GM18861 (cell line): ENCODE measurements around the gene ZFYVE28.

Experiments
- ATAC-seq: cut with Tn5 transposase; IDR thresholded peaks from one replicate; pipeline ENCODE4 v1.9.1; 2021; ENCODE audit not compliant: unreplicated experiment

ZFYVE28 gene

DNA sequence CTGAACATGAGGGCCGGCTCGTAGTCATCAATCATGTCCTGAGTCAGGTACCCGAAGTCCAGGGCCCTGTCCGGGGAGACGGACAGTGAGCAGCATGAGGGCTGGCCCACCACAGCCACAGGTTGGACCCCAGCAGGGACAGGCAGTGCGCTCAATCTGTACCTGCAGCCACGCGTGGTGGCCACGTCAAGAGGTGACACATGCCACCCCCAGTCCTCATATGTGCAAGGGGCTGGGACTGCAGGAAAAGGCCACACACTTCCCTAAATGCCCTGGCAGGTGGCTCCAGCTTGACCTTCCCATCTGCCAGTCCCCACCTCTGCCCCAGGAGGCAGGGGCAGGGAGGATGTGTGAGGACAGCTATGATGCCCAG, 82.7 kb downstream of the ZFYVE28 start:
- no peak for ATAC-seq

DNA sequence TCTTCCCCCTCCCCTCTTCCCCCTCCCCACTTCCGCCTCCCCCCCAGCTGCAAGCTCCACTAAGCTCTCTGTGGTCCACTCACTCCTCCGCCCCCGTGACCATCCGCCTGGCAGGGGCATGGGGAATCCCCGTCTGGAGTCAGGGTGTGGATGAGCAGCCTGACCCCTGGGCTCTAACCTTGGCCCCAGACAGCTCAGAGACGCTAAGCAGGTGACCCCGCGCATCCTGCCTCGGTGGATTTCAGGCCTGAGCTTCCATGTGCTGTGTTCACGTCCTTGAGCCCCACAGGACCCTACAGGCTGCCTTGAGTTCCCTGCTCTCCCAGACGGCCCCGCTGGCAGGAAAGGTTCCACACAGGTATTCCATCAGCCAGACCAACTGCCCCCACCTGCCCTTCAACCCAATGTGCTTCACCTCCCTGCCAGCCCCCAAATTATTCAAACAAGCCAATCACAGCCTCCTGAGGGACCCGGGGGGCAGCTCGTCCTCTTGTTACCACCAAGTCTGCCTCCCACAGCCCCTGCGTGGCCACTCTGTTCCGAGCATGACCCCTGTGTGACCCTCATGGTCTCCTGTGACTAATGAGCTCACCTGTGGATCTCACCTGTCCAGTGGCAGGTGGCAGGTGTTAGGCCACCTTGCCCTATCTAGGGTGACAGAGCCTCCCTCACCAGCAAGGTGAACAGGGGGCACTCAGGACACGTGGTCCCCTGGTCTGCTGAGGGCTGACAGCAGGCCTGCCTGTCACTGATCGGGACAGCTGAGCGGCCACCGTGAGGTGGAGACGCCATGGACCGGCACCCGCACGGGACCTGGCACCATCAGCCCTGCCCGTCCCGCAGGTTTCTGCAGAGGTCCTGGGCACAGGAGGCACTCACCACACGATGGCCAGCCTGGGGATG, 83.4 kb downstream of the ZFYVE28 start:
- no peak for ATAC-seq

DNA sequence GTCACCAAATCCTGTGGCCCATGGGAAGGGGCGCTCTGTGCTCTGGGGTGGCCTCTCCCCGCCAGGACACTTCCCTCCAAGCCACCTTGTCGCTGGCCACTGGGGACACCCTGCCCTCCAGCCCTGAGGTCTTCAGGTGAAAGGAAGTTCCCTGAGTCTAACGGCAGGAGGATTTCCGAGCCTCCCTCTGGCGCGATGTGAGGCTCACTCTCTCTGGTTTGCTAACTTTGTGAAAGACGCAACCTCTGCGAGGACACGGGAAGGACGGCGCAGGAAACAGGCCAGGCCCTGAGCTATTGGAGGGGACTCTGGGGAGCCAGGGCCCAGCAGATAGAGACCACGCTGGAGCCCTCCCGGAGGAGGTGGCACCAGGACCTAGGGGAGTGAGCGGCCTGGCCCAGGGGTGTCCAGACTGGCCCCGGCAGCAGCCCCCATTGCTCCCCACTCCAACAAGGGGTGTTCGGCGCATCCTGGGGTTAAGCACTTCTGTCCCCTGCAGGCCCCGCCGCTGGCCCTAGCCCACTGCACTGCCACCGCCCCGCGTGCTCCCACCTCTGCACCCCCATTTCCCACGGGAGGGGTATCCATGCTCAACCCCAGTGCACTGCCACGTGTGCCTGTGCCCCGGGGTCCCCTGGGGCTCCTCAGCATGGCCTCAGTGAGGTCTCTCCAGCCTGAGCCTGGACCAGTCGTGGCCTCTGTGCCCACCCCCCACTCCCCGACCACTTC, 84.4 kb downstream of the ZFYVE28 start:
- ATAC-seq, result no peak

DNA sequence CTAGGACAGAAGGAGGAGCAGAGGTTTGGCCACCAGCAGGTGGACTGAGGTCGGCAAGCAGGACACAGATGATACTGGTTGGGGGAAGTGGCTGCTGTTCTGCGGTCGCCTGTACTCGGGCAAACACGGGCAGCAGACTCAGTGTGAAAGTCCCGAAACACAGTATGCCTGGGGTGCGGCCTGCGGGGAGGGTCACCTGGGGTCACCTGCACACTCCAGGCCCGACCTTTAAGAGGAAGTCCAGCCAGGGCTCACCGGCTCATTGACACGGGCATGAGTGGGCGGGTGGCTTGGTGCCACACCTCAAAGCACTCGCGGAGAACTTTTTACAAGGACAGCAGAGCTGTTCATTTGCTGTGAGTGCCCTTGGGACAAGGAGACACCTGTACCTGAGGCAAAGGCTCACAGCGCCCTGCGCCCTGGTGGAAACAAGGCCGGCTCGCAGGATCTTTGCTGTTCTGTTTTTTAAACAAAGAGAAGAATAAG, 85.0 kb downstream of the ZFYVE28 start:
- ATAC-seq, result no peak

DNA sequence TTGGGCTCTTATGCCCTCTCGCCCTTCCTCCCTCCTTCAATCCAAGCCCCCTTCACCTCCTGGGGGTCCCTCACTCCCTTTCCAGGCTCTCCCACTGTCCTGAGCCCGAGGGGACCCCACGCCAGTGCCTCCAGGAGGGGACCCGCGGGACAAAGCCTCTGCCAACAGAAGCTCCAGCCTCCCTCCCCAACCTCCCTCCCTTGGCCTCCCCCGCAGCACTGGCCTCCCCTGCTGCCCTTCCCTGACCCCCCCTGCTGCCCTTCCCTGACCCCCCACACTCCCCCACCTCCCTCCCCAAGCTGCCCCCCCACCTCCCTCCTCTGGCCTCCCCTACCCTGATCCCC, 85.5 kb downstream of the ZFYVE28 start:
- ATAC-seq, result no peak

DNA sequence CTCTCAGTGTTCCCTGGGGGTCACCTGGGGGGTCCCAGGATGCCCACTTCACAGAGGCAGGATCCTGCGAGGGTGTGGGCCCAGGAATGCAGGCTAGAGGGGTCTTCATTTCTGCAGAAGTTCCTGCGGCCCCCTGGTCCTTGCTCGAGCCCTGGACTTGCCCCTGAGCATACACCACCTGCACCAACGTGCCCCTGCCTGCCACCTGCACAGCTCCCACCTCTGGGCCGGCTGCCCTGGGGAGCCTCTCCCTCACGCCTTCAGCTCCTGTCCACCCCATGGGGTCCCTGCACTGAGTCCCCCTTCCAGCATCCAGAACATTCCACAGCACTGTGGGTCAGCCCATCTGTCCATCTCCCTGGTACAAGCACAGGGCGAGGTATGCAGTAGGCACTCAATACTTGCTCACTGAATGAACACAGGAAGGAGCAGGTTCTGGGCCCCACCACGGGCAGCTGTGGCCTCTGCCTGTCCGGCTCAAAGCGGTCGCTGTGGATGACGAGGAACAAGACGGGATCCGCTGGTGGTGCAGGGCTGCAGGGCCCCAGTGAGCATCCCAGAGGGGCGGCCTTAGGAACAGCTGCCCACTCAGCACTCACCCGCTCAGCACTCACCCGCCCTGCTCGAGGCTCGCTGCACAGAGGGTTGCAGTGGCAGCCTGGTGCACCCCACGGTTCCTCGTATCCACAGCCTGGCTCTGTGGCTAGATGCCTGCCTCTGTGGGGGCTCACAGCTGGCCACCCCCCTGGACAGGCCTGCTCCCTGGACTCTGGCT, 86.1 kb downstream of the ZFYVE28 start:
- no peak for ATAC-seq

DNA sequence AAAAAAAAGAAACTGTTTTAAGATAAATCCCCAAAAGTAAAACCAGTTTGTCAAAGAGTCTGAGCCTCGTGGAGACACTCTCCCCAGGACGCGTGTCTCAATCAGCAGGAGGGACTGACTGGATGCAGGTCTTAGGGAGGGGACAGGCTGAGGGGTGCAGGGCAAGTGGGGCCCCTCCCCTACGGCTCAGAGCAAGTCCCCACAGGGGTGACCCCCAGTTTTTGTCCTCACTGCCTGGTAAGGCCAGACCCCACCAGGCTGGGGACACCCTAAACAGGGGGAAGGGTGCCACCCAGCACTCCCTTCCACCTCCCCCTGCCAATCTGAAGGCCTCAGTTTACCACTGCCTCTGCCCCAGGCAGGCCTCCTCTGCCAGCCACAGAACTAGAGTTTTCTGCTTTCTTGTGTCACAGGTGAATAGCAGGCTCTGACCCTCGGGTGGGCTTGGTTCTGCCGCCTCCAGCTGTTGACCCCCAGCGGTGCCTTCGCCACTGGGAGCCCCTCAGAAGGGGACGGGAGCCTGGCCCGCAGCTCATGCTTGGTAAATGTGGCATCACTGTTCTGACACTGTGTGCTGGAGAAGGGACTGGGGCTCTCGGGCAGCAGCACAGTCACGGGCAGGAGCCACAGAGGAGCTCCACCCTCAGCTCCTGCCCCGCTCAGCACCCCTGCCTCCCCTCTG, 86.8 kb downstream of the ZFYVE28 start:
- ATAC-seq, result no peak

DNA sequence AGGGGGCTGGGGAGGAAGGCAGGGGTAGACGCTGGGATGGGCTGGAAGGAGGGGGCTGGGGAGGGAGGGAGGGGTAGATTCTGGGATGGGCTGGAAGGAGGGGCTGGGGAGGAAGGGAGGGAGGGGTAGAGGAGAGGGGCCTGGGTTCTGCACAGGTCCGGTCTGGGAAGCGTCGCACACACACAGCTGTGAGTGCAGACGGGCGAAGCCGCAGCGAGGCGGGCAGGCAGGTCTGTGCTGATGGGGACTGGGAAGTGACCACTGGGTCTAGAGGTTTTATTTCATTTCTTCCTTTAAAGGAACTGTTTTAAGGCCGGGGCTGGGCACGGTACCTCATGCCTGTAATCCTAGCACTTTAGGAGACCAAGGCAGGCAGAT, 87.4 kb downstream of the ZFYVE28 start:
- ATAC-seq, result no peak

DNA sequence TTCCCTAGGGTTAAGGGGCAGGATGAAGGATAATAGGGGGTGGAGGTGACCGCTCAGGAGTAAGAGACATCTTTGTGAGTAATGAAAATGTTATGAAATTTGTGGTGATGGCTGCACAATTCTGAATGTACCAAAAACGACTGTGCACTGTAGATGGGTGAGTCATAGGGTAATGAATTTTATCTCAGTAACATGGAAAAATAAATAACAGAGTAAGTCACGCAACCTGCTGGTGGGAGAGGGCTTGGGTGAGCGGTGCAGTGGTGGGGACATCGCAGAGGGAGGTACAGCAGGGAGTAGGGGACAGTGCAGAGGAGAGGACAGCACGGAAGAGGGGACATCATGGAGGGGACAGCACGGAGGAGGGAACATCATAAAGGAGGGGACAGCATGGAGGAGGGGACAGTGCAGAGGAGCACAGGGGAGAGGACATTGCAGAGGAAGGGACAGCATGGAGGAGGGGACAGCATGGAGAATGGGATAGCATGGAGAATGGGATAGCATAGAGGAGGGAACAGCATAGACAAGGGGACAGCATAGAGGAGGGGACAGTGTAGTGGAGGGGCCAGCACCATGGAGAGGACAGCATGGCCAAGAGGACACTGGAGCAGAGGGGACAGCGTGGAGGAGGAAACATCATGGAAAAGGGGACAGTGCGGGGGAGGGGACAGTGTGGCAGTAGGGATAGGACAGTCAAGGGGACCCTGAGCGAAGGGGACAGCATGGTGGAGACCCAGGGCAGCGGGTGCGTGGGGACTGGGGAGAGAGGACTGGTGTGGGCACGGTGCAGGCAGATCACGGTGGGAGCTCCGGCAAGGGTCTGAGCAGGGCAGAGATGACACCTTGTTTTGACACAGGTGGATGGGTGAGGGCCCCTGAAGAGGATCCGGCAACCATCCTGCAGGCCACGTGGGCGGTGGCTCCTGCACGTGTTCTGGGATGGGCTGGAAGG, 88.1 kb downstream of the ZFYVE28 start:
- ATAC-seq, result no peak

DNA sequence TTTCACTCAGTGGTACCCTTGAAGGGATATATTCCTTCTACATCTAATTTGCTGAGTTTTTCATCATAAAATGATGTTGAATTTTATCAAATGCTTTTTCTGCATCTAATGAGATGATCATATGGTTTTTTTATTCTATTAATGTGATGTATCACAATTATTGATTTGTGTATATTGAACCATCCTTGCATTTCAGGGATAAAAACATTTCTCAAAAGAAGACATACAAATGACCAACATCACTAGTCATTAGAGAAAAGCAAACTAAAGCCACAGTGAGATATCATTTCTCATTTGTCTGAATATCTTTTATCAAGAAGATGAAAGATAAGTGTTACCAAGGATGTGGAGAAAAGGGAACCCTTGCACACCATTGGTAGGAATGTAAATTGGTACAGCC, 90.9 kb downstream of the ZFYVE28 start:
- ATAC-seq, result no peak

DNA sequence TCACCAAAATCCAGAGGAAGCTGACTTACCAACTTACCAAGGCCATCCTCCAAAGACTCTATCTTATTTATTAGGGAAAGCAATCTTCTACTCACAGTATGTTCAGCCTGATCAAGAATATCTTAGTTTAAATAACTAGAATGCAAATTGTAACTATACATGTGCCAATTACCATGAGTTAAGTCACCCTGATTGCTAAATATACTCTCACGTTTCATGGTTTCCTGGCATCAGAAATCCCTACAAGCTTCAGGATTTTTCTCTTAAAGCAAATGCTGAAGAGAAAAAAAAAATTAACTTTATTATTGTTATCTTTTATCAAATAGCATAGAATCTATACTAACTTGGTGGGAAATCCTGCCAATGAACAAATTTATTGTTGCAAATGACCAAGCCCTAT, 93.6 kb downstream of the ZFYVE28 start:
- ATAC-seq, result no peak

DNA sequence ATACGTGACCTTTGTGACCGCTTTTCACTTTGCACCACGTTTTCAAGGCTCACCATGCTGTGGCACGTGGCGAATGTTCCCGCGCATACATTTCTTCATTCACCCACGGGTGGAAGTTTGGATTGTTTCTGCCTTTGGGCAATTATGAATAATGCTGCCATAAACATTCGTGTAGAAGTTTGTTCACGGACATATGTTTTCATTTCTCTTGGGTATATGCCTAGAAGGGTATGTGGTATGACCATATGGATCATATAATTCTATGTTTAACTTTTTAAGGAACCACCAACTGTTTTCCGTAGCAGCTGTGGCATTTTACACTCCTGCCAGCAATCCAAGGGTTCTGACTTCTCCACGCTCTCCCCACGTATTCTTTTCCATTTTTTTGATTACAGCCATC, 95.6 kb downstream of the ZFYVE28 start:
- ATAC-seq, result no peak

DNA sequence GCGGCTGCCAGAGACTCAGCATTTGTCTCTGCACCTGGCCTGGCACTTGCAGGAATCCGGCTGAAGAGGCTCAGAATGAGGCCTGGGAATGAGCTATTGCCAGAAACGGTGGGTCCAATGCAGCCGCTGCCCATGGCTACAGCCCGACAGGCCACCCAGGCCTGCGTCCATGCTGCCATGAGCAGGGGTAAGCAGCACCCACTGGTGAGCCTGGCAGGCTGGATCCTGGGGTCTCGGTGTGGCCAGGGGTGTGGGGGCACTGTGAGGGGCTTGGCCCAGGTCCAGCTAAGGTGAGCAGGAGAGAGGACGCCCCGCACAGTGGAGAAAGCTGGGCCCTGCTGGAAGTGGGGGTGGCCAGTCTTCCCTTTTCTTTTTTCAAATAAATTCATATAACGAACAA, 96.2 kb downstream of the ZFYVE28 start:
- no peak for ATAC-seq

DNA sequence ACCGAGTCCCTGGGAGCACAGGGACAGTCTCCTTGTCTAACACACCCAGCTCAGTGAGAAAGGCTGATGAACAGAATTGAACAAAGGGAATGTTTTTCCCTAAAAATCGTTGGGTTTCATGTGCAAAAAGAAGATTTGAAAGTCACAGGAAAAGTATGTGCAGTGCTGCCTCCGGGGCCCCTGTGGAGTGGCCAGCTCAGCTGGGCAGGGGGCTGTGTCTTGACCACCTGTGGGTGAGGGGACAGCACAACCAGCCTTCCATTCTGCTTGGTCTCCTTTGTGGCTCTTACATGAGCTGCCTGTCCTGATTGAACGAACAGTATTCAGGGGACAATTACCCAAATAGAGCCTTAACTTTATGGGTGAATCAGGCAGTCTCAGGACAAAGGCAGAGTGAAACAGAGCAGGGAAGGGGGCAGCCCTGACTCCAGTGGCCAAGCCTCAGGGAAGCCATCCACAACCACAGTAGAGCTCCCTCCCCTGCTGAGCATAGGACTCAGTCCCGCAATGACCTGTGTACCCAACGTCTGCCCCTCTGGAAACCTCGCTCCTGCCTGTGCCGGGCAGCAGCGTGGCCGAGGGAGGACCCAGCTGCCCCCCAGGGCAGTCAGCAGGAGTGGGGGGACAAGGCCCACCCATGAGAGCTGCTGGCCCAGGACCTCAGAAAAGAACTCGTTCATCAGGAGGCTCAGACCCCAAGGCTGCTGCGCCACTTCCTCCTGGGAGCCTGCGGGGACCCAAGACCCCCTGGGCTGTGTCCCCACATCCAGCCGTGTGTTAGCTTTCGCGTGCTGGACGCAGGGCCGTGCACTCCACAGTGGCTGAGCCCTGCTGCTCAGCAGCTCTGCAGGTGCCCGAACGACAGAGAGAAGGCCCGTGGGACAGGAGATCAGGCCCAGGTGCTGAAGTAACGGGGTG, 96.9 kb downstream of the ZFYVE28 start:
- ATAC-seq, result no peak

DNA sequence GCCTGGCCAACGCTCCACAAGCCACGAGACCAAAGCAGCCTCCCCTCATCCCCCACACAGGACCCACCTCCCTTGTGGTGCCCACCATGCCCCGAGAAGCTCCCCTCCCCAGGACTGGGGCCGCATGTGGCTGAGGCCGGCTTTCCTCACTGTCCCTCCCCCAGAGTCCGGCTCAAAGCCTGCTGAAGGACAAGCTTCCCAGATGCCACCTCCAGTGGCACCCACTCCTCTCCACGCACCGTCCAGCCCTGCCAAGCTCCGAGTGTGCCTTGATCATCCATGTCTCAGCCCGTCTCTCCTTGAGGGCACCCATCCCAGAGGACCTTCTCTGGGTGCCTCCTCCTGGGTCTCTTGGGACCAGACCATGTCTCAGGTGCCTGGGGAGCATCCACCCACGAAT, 97.7 kb downstream of the ZFYVE28 start:
- no peak for ATAC-seq

DNA sequence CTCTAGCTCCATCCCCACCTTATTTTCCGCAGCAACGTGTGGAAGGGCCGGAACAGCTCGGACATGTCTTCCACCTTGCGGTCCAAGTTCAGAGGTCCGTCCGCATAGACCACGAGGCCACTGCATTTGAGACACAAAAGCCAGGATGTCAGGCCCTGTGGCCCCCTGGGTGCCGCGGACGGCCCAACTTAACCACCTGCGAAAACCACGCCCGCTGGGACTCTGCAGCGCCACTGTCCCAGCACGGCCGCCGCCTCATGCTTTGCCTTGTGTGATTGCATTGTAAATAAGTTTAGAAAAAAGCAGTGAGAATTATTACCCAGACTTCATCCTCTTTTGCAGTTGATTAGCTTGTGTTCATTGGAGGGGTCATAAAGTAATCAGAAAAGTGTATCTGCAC, 98.3 kb downstream of the ZFYVE28 start:
- ATAC-seq, result no peak

DNA sequence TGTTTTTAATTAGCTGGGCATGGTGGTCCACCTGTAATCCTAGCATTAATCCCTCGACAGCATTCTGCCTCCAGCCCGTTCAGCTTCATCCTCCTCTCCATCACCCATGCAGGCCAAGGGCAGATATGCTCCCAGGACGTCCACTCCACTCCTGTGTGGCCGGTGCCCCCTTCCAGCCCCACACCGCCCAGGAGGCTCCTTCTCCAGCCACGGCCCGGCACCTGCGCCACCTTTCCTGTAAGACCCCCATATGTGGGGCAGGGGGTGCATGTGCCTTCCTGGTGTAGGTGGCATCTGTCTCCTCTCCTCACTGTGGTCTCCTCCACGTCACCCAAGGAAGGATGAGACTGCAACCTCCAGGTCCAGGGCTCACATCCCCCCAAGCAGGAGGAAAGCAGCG, 99.6 kb downstream of the ZFYVE28 start:
- no peak for ATAC-seq

DNA sequence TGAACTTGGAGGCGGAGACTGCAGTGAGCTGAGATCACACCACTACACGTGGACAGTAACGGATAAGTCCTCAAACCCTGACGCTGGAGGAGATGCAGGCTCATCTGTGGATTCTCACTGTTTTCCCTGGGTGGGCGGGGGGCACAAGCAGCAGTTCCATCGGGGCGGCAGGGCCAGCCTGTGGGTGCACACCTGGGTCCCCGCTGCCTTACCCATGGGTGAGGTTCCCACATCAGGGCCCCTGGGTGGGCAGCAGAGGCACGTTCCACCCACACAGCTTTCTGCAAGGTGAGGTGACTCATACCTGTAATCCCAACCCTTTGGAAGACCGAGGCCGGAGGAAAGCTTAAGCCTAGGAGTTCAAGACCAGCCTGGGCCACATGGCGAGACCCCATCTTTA, 100.0 kb downstream of the ZFYVE28 start:
- no peak for ATAC-seq

DNA sequence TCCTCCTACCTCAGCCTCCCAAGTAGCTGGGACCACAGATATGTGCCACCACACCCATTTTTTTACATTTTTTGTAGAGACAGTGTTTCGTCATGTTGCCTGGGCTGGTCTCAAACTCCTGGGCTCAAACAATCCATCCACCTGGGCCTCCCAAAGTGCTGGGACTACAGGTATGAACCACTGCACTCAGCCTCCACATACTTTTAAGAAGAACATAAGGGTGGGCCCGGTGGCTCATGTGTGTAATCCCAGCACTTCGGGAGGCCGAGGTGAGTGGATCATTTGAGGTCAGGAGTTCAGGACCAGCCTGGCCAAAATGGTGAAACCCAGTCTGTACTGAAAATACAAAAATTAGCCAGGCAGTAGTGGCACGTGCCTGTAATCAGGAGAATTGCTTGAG, 105.1 kb downstream of the ZFYVE28 start:
- no peak for ATAC-seq
